ENCODE data around the gene APOL6.
"Not testable (repeated sequence)": the region's sequence is repeated elsewhere in the genome, so short reads cannot be mapped to it uniquely, and the experiment has no call there.

The APOL6 gene

DNA sequence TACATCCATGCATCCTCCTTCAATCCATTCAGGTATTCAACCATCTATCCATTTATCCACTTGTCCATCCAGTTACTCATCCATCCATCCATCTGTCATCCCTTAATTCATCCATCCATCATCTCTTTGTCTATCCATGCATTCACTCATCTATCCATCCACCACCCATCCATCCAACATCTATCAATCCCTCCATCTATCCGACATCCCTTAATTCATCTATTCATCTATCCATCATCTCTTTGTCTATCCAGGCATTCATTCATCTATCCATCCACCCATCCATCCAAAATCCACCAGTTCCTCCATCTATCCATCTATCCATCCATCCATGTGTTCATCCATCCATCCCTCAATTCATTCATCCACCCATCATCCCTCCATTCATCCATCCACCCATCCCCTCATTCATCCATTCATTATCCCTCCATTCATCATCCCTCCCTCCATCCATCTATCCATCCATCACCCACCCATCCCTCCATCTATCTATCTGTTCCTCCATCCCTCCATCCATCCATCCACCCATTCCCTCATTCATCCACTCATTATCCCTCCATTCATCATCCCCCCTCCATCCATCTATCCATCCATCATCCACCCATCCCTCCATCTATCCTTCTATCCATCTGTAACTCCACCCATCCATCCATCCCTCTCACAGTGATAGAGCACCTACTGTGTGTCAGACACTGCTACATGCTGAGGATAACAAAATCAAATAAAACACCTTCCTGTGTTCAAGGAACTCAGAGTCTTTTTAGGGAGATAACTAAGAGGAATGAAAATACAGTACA is 29.6 kb upstream of the APOL6 start:
- no peak for DNase-seq

DNA sequence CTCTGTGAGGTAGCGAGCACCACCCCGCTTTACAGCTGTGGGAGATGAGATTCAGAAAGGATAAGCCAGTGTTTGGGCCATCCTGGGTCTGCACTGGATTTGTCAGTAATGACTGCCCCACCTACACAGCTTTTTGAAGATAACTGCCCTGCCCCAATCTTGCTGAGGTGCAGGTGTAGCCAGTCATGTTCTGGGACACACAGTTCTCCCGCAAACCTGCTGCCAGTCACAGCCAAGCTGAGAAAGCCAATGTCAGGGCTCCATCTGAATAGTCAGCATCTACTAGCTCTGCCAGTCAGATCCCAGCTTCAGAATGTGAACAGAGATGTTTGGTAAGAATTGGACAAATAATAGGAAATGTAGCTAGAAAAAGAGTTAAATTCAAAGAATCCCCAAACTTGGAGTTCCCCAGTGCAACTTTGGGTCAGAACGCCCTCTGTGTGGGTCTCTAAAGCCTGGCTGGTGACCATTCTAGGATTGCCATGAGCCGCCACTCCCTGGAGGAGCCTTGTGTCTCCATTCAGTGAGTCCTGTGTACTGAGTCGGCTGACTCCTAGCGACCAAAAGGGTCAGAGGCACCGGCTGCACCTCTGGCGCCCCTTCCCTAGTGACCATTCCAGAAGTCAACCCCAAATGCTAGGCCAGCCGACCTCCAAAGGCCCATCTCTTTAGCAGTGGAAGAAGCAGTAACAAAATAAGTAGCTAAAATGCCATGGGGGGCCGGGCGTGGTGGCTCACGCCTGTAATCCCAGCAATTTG is 28.7 kb upstream of the APOL6 start:
- no peak for DNase-seq

DNA sequence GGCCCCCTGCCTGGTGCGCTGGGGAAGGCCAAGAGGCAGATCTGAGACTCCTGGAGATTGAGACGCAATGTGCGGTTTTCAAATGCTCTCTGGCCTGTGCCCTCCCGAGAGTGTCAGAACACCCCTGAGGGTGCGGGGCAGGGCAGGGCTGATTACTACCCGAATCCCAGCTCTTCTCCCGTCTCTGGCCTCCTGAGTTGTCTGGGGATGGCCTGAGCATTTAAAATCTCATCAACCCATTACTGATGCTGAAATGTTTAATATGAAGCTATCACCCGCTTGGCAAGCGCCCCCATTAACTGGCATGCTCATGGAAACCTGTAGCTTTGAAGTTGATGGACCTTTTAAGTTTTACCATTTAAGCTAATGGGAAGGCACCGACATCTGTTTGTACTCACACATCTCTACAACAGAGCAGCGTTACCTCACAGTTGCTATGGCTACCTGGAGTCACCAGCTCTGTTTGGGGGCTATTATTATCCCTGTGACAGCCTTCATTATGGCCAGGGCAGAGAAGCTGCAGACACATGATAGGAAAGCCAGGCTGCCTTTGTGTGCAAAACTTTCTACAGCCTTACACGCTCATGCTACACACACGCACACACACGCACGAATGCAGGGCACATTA is 27.5 kb upstream of the APOL6 start:
- DNase-seq: peak; percentile 62

DNA sequence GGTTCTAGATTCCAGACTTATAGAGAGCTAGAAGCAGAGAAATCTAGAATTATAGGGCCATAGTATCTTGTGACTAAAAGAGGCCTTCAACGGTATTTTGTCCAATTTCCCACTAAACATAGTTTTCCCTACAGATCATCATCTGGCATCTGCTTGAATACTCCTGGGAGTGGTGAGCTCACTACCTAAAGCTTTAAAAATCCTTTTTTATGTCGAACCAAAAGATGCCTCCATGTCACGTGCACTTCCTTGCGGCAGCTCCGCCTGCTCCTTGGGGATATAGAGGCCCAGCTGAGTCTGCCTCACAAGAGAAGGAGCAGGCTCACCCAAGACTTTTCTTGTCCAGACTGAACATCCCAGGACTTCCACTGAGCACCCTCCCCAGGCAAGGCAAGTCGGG is 26.8 kb upstream of the APOL6 start:
- no peak for DNase-seq

DNA sequence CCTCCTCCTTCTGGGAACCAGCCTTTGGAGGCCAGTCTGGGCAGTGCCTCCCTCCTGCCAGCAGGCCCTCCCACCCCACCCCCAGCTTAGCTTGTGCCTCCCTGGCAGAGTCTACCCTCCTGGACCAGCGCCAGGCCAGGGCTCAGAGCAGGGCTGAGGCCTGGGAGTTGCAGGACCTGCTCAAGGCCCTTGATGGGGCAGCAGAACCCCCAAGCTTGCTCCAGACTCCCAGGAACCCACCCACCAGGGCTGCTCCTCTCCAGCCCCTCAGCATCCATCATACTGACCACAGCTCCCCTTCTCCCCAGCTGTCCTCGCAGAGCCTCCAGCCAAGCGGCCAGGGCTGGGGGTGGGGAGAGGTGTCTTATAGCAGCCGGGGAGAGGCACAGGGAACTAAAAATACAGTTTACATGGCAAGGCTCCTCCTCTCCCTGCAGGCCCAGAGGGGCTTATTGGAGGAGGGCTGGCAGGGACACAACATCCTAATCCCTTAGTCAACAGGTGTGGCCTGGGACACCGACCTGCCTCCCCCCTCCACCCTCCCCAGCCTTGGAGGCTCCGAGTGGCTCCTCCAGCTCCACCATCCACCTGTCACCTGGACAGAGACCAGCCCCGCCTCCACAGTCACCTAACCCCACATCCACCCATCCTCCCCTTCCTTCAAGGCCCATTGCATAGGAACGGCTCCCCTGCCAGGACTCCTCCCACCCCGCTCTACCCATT is 25.9 kb upstream of the APOL6 start:
- peak; percentile 67 for DNase-seq

DNA sequence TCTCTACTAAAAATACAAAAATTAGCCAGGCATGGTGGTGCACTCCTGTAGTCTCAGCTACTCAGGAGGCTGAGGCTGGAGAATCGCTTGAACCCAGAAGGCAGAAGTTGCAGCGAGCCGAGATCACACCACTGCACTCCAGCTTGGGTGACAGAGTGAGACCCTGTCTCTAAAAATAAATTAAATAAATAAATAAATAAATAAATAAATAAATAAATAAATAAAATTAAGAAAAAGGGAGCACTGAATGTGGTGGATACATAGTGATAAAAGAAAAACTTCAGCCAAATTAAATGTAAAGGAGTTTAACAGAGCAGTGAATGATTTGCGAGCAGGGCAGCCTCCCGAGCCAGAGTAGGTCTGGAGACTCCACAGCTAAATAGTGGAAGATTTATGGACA is 24.4 kb upstream of the APOL6 start:
- not testable (repeated sequence) for DNase-seq

DNA sequence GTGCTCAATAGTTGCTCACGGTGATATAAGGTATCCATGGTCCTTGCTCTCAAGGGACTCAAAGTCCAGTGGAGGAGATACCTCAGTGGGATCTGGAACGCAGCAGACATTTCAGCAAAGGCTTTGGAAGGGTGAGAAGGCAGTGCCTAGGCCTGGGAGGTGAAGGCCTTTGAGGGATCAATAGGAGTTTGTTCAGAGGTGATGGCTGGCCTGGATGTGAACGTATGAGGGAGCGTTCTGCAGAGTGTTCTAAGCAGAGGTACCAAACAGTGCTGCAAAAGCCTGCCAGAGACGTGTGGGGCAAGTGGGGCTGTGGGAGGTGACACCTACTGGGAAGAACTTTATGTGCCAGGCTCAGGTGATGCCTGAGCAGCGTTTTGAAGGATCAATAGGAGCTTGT is 23.7 kb upstream of the APOL6 start:
- DNase-seq: no peak

DNA sequence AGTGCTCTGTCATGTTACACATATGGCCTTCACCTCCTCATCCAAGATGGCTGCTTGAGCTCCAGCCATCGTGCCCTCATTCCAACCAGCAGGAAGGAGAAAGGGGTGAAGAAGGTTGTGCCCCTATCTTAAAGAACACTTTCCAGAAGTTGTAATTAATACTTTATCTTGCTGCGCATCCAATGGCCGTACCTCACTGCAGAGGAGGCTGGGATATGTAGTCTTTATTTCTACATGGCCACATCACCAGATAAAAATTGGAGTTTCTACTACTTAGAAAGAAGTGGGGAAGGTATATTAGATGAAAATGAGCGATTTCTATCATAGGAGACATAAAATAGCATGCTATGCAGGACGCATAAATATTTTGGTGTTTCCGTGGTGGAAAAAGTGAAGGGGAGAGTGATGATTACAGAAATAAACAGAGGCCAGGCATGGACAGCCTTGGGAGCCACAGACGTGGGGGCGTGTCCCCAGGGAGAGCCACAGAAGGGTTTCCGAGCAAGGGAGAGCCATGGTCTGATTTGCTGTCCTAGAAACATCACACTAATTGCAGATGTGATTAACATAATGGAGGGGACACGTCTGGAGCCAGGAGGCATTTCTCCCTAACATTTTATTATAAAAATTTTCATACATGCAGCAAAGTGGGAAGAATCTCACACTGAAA is 22.3 kb upstream of the APOL6 start:
- no peak for DNase-seq

DNA sequence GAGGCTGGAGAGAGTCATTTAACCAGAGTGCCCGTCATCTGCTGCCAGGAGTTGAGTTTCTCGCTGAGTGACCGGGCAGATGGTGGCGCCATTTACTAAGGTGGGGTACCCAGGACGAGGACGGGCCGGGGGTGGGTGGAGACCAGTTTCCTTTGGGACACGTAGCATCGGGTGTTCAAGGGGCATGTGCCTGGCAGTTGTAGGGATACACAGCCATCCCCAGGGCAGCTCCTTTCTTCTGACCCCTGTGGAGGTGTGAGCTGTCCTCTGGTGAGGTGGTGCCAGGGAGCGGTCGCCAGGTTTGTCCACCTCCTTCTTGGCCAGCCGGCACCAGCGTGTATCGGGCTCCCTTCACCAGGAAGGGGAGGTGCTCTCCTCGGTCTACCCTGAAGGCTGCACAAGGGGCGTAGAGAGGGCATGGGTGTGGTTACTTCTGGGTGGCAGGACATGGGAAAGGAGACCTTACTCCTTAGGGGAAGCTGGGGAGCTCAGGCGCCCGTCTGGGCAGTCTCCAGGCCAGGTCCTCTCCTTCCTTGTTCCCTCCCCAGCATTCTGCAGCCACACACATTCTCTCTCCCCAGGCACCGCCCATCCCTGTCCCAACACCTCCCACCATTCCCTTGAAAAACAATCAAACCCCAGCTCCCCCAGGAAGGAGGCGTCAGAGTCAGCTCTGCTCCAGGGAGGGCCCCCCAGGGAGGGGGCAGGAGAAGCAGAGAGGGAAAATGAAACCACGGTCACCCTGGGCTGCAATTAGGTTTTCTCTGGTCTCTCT is 20.8 kb upstream of the APOL6 start:
- peak; percentile 86 for DNase-seq

DNA sequence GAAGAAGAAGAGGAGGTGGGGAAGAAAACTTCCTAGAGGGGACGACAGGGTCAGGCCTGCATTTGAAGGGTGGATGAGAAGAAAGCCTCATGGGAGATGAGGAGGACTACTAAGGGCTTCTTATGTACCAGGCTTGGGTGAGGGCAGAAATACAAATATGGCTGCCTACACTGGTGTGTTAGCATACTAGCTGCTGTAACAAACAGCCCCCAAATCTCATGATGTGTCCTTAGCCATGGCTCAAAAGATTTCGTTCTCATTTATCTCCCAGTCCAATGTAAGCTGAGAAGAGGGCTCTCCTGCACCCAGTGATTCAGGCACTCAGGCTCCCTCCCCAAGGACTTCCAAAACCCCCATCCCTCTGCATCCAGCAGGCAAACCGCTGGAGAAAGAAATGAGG is 19.5 kb upstream of the APOL6 start:
- no peak for DNase-seq

DNA sequence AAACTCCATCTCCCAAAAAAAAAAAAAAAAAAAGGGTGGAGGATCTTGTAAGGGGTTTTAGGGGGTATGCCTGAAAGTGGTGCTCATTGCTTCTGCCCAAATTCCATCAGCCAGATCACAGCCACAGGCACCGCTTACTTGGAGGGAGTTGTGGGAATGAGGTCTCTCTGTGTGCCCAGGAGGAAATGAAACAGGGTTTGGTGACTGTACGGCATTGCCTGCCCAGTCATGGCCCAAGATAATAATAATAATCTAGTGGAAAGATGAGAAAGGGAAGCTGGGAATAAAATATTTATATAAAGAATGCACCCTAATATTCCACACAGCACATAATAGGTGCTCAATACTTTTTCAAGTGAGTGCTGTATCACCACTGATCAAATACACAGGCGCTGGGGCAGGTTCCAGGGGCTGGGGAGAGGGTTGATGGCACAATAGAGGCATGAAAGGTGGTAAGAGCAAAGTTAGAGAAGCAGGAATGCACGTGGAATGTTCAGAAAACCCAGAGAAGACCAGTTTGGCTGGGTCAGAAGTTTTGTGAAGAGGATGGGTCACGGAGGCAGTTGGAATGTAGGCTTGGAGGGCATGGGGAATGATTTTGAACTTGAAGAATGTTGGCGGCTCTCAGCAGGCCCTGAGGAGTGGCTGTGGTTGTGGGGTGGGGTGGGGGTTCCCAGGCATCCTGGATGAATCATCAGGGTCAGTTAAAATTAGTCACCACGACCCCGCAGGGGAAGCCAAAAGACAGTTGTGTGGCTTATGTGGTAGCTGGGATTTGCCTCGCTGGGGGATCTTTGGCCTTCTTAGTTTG is 18.6 kb upstream of the APOL6 start:
- peak; percentile 67 for DNase-seq

DNA sequence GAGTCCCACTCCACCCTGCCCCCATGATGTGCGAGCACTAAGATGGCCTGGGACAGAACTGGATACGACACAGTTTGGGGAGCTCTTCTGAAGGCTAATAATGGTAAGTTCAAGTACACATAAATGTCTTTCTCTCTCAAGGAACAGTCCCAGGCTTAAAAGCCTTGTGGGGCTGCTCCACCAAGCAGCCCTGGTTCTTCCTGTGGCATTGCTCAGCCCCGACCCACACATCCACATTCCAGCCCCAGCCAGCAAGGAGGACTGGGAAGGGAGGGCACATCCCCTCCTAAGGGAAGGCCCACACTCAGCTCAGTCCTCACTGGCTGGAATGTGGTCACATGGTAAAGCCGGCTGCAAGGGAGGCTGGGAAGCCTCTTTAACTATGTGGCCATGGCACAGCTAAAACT is 17.9 kb upstream of the APOL6 start:
- DNase-seq: no peak

DNA sequence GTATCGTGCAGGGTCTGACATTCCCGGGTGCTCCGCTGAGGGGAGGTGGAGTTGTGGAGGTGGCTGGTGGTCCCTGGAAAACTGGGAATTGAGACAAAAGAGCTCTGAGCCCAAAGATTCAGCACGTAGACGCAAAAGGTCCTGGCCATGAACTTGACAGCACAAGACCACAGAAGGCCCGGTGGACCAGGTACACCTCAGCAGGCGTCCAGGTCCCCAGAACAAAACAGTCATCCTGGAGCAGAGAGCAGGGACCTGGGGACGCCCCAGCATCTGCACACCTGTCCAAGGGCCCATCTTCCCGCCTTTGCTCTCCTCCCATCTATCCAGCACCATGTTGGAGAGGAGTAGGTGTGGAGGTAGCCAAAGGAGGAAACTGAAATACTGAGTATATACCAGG is 17.4 kb upstream of the APOL6 start:
- DNase-seq: no peak

DNA sequence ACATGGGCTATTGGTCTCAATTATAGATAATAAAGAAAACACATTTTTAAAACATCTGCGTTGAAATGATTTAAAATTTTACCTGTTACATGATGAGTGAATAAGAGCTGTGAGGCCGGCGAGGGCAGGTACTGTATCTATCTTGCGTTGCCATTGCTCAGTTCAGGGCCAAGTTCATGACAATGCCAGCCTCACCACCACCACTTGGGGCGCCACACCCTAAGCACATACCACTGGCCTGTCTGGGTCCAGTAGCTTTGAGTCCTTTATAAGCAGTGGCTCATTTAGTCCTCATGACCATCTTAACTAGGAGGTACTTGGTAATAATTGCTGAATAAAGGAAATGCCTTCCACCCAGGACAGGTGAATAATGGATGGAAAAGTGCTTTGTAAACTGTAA is 16.6 kb upstream of the APOL6 start:
- no peak for DNase-seq

DNA sequence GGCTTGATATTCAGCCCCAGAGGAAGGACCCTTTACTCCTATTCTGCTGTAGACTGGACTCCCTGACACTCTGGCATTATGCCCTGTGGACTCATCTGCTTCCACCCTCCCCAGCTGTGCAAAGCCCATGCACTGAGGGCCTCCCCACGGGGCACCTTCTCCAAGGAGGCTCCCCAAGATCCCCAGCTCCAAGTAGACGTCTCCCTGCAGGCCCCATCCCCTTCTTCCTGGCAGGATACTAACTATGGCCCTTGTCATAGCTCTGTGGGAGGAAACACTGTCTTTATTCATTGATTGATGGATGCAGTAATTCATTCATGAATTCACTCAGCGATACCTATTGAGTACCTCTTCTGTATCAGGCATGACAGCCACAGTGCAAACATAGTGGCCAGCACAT is 15.3 kb upstream of the APOL6 start:
- no peak for DNase-seq

DNA sequence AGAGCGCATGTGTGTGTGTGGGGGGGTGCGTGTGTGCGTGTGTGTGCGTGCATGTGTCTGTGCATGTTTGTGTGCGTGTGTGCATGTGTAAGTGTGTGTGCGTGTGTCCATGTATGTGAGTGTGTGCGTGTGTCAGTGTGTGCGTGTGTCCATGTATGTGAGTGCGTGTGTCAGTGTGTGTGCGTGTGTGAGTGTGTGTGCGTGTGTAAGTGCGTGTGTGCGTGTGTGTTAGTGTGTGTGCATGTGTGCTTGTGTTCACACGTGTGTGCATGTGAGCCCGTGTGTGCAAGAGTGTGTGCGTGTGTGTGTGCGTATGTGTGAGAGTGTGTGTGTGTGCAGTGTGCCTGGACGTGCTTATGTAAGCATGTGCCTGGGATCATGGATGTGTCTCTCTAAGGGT is 14.7 kb upstream of the APOL6 start:
- DNase-seq: no peak

DNA sequence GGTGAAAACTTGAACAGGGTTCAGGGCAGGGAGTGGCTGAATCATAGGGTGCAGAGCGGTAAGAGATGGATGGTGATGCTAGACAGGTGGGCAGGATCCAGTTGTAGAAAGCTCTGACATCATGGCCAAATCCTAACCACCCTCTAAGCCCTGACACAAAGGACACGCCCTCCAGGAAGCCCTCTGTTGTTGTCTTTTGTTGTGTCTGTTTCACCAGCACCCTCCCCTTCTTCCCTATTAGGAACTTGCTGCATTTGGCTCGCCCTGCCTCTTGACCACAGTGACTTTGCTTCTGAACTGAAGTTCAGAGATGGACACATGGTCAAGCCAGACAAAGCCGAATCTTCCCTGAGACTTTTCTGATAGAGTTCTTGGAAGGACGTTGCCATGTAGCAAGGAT is 14.2 kb upstream of the APOL6 start:
- DNase-seq: no peak

DNA sequence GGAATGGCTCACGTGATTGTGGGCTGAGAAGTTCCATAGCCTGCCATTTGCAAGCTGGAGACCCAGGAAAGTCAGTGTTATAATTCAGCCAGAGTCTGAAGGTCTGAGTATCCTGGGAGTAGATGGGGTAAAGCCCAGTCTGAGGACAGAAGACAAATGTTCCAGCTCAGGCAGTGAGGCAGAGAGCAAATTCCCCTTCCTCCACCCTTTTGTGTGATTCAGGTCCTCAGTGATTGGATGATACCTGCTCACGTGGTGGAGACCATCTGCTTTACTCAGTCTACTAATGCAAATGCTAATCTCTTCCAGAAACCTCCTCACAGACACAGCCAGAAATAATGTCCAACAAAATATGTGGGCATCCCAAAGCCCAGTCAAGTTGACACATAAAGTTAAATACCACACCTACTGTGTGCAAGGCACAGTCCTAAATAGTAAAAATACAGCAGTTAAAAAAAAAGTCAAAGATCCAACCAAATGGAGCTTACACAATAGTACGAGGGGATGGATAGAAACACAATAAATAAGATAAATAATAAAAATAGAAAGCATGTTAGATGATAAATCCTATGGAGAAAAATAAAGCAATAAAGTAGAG is 13.2 kb upstream of the APOL6 start:
- DNase-seq: no peak

DNA sequence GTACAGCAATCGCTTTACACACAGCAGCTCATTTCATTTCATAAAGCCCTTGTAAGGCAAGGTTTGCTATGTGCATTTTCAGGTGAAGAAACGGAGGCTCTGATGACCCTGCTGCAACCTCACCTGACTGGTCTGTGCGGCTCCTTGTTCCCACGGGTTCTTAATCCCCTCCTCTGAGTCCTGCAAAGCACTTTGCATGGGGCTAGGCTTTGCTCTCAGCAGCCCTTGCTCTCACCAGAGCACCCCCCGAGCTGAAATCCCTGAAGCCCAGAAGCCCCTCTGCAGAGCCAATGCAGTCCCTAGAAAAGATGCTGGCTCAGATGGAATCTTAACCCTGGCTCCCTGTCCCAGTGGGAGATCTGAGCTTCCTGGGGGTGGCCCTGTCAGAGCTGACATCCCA is 11.0 kb upstream of the APOL6 start:
- no peak for DNase-seq

DNA sequence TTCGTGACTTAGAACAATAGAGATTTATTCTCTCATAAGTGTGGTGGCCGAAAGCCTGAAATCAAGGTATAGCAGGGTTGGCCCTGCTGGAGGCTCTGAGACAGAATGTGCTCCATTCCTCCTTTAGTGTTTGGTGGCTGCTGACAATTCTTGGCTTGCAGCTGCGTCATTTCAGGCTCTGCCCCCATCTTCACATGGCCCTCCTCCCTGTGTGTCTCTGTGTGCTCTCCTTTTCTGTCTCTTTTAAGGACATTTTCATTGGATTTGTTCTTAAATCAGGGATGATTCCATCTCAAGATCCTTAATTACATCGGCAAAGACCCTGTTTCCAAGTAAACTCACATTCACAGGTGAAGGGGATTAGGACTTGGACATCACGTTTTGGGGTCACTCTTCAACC is 10.2 kb upstream of the APOL6 start:
- DNase-seq: no peak

DNA sequence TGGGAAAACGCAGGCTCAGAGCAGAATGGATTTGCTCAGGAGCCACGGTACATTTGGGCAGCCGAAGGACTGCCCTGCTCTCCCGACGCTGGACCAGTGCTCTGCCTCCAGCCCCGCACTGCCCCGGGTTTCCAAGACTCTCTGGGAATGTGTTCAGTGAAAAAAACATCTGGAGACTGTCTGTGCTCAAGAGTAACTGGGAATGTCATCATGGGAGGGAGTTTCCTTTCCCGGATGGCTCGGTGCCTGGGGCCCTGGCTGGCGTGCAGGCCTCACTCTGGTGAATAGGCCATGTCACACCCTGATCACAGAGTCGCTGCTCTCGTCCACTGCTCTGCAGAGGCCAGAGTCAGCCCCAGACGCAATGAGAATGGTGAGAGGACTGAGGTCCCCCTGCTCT is 9.8 kb upstream of the APOL6 start:
- DNase-seq: peak; percentile 88
